DMS53 treated with DMSO at 0.1 percent for 48 hours (cell line): Measurements from ENCODE around the gene APP.

Experiments used
- DNase-seq: peaks from one replicate; lab custom pipeline; 2025; ENCODE audit not compliant: unreplicated experiment; lab: John Stamatoyannopoulos, UW

APP gene

GRCh38 chr21:25884311-25884710 lies 286.3 kb downstream of the APP start:
- DNase-seq, result no peak

DNA sequence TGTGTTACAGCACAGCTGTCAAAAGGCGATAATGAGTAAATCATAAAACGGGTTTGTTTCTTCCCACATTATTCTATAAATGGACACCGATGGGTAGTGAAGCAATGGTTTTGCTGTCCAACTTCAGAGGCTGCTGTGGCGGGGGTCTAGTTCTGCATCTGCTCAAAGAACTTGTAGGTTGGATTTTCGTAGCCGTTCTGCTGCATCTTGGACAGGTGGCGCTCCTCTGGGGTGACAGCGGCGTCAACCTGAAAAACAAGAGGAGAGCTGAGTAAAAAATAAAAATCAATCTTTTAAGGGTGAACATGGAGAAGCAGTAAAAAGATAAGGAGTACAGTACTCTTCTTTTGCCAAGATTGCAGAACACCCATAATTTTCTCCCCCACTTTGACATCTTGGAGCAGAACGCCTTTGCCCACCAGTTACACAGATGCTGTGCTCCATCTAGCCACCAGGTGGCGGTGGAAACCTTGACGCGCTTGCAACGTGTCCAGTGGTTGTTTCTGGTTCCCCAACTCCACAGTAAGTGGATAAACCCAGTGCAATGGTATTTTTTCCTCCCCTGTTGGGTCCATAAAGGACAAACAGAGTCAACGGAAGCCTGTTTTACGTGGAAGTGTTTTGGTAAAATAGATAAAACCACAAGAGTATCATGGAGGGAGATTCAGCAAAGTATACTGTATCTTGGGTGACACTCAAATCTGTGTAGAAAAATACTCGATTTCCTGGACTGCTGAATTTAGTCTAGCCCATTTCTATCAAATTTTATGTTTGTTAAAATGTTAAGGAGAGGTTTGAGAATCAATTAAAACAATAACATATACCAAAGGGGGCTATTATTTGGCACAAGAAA lies 288.8 kb downstream of the APP start:
- DNase-seq, result peak; percentile 7

- DNase-seq, result no peak
These were observed 291.4 kb downstream of the APP start for GRCh38 chr21:25879203-25879602.

- no peak for DNase-seq
These were observed 292.2 kb downstream of the APP start for GRCh38 chr21:25878344-25878743.

DNA sequence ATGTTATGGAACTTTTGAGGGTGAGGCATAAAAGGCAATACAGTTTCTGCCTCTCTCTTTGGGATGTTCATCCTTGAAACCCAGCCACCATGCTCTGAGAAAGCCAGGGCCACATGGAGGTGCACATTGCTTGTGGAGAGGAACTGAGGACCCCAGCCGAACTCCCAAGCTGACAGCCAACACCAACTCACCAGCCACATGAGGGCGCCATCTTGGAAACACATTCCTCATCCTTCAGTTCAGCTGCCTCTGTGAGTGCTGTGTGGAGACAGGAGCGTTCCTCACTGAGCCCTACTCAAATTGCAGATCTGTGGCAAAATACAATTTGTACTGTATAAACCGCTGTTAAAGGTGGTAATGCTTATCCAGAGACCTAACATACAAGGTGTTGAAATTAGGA lies 298.3 kb downstream of the APP start:
- no peak for DNase-seq

- no peak for DNase-seq
These were observed 299.0 kb downstream of the APP start for GRCh38 chr21:25871566-25871965.

- DNase-seq, result no peak
These were observed 300.5 kb downstream of the APP start for GRCh38 chr21:25870084-25870483.

DNA sequence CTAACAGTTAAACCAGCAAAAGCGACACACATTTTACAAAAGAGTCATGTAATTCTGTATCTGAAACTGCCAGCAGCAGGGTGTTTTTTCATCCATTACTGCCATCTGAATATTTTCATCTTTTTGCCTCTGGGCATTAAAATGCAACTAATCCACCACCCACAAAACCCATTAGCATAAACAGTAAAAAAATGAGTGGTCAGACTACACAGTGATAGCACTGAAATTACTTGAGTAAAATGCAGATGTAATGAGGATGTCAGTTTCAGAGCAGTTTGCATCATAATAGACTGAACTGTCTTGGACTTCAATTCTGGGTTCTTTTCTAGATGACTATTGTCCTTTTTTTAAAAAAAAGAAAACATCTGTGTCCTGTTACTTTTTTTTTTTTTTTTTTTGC lies 303.5 kb downstream of the APP start:
- no peak for DNase-seq

GRCh38 chr21:25863747-25864146 lies 306.8 kb downstream of the APP start:
- no peak for DNase-seq

DNA sequence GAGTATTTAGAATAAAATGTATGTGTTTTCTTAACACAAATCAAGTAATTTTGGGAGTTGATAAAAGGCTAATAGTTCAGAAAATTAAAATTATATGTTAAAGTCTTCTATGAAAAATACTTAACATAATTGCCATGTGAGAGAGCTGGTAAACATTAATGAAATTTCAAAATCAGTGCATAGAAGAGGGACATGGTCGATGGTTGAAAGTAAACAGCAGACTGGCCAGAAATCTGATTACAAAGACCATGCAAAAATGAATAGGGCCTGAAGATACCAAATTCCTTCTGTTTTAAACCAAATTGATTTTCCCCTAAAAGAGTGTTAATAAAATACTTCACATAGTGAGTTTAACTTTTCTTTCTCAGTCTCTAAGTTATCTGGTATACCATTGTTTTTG lies 307.5 kb downstream of the APP start:
- no peak for DNase-seq

GRCh38 chr21:25862596-25862995 lies 308.0 kb downstream of the APP start:
- DNase-seq, result no peak

DNA sequence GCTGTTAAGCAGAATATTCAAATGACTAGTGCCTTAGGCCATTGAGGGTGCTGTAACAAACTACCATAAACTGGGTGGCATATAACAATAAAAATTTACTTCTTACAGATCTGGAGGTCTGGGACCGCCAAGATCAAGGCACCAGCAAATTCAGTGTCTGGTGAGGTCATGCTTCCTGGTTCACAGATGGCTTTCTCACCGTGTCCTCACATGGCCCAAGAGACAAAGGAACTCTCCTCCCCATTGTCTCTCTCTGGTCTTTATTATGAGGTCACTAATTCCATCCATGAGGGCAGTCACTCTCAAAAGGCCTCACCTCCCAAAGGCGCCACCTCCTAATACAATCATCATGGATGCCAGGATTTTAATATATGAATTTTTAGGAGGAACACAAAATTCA lies 308.5 kb downstream of the APP start:
- no peak for DNase-seq

GRCh38 chr21:25859235-25859929 lies 311.2 kb downstream of the APP start:
- DNase-seq, result no peak

GRCh38 chr21:25858325-25858724 lies 312.2 kb downstream of the APP start:
- DNase-seq, result no peak

DNA sequence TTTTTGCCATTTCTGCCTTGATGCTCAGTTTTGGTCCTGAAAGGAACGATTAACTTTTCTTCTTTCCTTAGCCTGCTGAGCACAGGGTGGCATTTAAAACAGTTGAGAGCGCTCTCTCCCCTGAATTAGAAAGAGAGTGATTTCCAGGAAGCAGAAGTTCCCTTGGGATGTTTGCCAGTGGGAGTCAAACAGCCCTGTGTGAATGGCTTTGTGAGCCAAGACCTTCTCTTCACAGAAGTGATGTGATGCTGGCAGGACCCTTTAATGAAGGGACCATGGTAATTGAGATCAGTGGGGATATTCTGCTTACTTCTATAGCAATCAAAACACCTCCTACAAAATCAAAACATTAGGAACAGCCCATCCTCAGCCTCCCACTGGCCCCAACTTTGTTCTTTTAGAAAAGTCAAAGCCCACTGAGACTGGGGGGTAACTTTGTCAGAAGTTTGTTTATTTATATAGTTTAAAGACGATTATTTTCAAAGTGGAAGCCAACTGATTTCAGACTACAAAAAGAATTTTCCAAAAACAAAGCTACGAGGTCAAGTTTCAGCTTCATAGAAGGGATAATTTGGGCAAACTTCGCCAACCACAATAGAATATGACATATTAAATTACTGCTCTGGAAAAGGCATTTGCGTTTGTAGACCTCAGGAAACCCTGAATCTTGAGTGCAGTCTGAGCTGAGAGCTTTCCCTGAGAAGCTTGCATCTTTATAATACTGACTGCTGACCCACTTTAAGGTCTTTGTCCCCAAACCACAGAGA lies 313.1 kb downstream of the APP start:
- DNase-seq, result no peak

GRCh38 chr21:25855576-25855975 lies 315.0 kb downstream of the APP start:
- no peak for DNase-seq

GRCh38 chr21:25850126-25850842 lies 320.3 kb downstream of the APP start:
- DNase-seq, result no peak

DNA sequence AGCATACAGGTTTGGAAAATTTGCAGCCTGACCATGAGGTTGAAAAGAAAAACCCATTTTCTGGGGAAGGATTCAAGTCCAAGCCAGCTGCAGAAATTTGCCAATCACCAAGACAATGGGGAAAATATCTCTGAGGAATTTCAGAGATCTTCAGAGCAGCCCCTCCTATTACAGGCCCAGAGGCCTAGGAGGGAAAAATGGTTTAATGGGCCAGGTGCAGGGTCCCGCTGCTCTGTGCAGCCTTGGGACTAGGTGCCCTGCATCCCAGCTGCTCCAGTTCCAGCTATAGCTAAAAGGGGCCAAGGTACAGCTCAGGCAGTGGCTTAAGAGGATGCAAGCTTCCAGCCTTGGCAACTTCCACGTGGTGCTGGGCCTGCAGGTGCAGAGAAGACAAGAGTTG lies 322.3 kb downstream of the APP start:
- DNase-seq, result no peak

GRCh38 chr21:25845729-25846256 lies 324.8 kb downstream of the APP start:
- DNase-seq, result no peak

GRCh38 chr21:25842925-25843324 lies 327.6 kb downstream of the APP start:
- no peak for DNase-seq

DNA sequence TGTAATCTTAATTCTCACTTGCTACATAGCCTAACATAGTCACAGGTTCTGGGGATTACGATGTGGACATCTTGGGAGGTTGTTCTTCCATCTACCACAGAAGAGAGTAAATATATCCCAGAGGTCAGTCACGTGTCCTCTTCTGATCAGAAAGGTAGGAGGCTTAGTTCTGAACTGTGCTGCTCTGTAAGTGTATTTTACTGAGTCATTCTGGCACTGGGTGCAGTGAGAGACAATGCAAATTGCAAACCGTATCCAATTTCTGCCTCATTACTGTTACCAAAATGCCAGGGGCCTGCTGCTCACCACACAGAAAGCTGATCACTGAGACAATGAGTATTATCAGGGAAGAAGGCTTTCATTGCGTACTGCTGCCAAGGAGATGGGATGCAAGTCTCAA lies 331.8 kb downstream of the APP start:
- no peak for DNase-seq
